Measurements from ENCODE around the gene CYFIP1.
"Not testable (repeated sequence)": the region's sequence is repeated elsewhere in the genome, so short reads cannot be mapped to it uniquely, and the experiment has no call there.

The CYFIP1 gene

GRCh38 chr15:22980189-22981050 is at the start of gene CYFIP1:
TSS of gene CYFIP1 (minus strand) at chr15:22980368. CDS start at chr15:22947285, 33,083 bp downstream.
- DNase-seq, result peak; percentile 38

GRCh38 chr15:23026218-23026617 is 46.0 kb upstream of the CYFIP1 start:
- no peak for DNase-seq

DNA sequence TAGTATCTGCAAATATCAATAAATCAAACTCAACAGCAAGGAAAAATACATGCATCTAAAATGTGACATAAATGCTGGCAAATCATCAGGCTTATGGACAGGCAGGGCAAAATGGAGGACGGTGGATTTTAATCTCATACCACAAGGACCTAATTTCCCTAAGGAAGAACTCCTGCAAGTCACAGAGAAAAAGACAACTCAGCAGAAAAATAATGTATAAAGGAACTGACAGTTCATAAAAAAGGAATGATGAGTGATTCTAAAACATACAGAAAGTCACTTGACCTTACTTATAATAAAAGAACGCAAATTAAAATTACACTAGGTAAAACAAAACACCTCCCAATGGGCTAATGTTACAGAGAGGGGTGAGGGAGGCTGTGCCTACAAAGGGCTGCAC is 42.0 kb upstream of the CYFIP1 start:
- no peak for DNase-seq

GRCh38 chr15:23014394-23015000 is 34.3 kb upstream of the CYFIP1 start:
- no peak for DNase-seq

DNA sequence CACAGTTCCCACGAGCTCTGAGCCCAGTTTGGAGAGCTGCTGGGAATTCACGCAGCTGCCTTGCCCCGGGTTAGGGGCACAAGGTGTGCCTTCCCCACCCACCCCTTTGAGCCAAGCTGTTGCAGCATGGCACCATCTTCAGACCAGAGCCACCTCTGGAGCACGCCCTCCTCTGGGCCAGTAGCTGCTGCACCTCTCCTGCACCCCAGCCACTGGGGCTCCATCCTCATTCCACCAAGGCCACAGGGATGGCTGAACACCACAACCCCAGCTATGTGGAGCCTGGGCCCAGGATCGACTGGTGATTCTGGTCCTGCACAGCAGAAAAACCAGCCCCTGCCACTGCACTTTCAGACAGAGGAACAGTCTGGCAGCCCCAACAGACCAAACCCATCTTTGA is 33.5 kb upstream of the CYFIP1 start:
- DNase-seq, result no peak

DNA sequence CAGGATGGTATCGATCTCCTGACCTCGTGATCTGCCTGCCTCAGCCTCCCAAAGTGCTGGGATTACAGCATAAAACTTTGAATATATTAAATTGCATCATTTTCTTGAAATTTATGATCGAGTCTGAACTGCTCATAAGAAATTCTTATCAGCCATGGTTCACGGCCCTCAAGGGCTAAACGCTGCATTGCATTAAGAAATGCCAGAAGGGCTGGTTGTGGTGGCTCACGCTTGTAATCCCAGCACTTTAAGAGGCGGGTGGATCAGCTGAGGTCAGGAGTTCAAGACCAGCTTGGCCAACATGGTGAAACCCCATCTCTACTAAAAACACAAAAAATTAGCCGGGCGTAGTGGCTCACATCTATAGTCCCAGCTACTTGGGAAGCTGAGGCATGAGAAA is 32.4 kb upstream of the CYFIP1 start:
- not testable (repeated sequence) for DNase-seq

GRCh38 chr15:23003736-23004135 is 23.6 kb upstream of the CYFIP1 start:
- DNase-seq, result no peak

GRCh38 chr15:23002920-23003319 is 22.8 kb upstream of the CYFIP1 start:
- DNase-seq, result no peak

DNA sequence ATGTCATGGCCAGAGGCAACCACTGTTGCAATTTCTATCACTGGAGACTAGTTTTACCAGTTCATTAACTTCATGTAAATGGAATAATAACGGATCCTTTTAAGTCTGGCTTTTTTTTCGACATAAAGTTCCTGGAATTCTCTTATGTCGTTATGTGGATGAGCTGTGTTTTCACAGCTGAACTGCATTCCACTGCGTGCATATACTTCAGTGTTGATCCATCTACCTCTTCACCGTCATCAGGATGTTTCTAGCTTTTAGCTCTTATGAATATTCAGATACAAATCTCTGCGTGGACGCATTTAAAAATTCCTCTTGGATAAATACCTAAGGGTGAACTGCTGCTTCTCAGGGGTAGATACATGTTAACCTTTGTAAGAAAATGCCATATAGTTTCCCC is 15.6 kb upstream of the CYFIP1 start:
- DNase-seq, result no peak

- no peak for DNase-seq
These were observed 11.8 kb upstream of the CYFIP1 start for GRCh38 chr15:22992024-22992326.

- no peak for DNase-seq
These were observed 9.7 kb upstream of the CYFIP1 start for GRCh38 chr15:22989576-22990477.

DNA sequence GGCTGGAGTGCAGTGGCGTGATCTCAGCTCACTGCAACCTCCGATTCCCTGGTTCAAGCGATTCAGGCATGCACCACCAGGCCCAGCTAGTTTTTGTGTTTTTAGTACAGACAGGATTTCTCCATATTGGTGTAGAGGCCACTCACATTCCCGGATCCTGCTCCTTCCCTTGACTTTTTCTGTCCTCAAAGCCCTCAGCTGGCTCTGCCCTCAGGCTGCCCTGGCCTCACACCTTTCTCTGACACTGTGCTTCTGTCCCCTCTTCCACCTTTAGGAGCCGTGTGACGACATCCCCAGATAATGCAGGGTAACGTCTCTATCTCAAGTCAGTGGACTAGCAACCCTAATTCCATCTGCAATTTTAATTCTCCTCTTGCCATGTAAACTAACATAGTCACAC is 8.6 kb upstream of the CYFIP1 start:
- no peak for DNase-seq

GRCh38 chr15:22981931-22982330 is 1.8 kb upstream of the CYFIP1 start:
- not testable (repeated sequence) for DNase-seq

- DNase-seq, result no peak
These were observed 1.1 kb upstream of the CYFIP1 start for GRCh38 chr15:22981051-22981840.

GRCh38 chr15:22979238-22980188 is 655 bp downstream of the CYFIP1 start:
- DNase-seq, result no peak

DNA sequence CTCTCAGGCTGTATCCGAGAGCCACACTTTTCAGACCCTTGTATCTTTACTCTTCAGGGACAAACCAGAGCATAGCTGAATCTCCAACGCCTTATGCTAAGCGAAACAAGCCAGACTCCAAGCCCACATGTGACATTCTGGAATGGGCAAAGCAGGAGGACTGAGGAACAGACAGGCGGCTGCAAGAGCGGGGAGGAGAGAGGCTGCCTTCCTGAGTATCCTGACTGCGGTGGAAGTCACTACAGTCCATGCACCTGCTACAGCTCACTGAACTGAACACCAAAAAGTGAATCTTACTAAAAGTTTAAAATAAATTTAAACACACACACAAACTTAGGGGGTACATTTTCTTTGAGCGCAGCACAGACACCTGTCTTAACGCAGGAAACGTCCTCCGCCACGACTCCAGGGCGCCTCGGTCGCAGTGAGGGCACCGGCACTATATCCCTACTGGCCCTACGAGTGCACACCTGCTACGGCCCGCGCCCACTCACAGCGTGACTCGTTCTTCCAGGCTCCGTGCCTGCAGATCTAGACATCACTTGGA is 1.4 kb downstream of the CYFIP1 start:
- DNase-seq, result no peak

GRCh38 chr15:22974745-22975144 is 5.4 kb downstream of the CYFIP1 start:
- no peak for DNase-seq

GRCh38 chr15:22973987-22974386 is 6.2 kb downstream of the CYFIP1 start:
- no peak for DNase-seq

GRCh38 chr15:22973286-22973685 is 6.9 kb downstream of the CYFIP1 start:
- no peak for DNase-seq

GRCh38 chr15:22969489-22969888 is 10.7 kb downstream of the CYFIP1 start:
- DNase-seq, result no peak

GRCh38 chr15:22968366-22968765 is 11.8 kb downstream of the CYFIP1 start:
- DNase-seq, result no peak
